Suppressor macrophage (primary cell): Measurements from ENCODE around the gene RFLNA.

Experiments
- DNase-seq, 4 experiments: peaks; one replicate each; pipeline ENCODE4 v3.0.0-alpha.2; 2020 to 2022

Gene RFLNA

GRCh38 chr12:124338876-124339603 lies 44.1 kb downstream of the RFLNA start:
- no peak for DNase-seq

- DNase-seq, result no peak
Observed at GRCh38 chr12:124340080-124340900, 45.4 kb downstream of the RFLNA start.

GRCh38 chr12:124341645-124342069 lies 46.8 kb downstream of the RFLNA start:
- no peak for DNase-seq

GRCh38 chr12:124344022-124344421 lies 49.1 kb downstream of the RFLNA start:
- DNase-seq, result no peak

GRCh38 chr12:124344526-124344925 lies 49.6 kb downstream of the RFLNA start:
- no peak for DNase-seq

GRCh38 chr12:124345795-124346194 lies 50.9 kb downstream of the RFLNA start:
- peak in 3 of 4 experiments; percentile 19 to 66 (median 29) for DNase-seq

- no peak for DNase-seq
Observed at GRCh38 chr12:124346425-124347168, 51.7 kb downstream of the RFLNA start.

GRCh38 chr12:124347335-124347734 lies 52.4 kb downstream of the RFLNA start:
- DNase-seq, result no peak

- DNase-seq, result peak in 2 of 4 experiments; percentile 18 to 35
Observed at GRCh38 chr12:124347805-124348658, 53.1 kb downstream of the RFLNA start.

GRCh38 chr12:124348659-124349380 lies 53.9 kb downstream of the RFLNA start:
- DNase-seq, result no peak

- DNase-seq, result no peak
Observed at GRCh38 chr12:124350491-124350890, 55.6 kb downstream of the RFLNA start.

GRCh38 chr12:124351422-124351821 lies 56.5 kb downstream of the RFLNA start:
- DNase-seq, result no peak

- DNase-seq, result no peak
Observed at GRCh38 chr12:124352257-124352656, 57.4 kb downstream of the RFLNA start.

GRCh38 chr12:124352839-124353238 lies 57.9 kb downstream of the RFLNA start:
- DNase-seq, result peak; percentile 85 to 93 (median 93)

- no peak for DNase-seq
Observed at GRCh38 chr12:124354400-124354799, 59.5 kb downstream of the RFLNA start.

GRCh38 chr12:124356221-124356620 lies 61.3 kb downstream of the RFLNA start:
- DNase-seq, result no peak

GRCh38 chr12:124357616-124358015 lies 62.7 kb downstream of the RFLNA start:
- DNase-seq, result no peak

- DNase-seq, result no peak
Observed at GRCh38 chr12:124358572-124358971, 63.7 kb downstream of the RFLNA start.

GRCh38 chr12:124359671-124360581 lies 65.0 kb downstream of the RFLNA start:
- DNase-seq, result no peak
